ENCODE data around the gene NCL.

DNA sequence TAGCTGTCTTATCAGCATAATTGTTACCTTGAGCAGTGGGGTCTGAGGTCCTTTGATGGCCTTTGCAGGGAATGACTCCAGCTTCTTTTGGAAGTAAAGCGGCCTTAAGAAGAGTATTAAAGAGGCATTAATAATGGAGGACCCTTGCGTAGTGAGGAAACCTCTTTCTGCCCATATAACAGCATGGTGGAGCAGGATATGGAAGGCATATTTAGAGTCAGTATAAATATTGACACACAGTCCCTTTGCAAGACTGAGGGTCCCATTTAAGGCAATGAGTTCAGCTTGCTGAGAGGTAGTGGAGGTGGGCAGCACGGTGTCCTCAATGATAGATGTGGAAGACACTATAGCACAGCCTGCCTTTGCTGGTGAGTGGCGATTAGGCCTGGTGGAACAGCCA is 32.7 kb downstream of the NCL start:
- TF ChIP-seq, protein P1, sequence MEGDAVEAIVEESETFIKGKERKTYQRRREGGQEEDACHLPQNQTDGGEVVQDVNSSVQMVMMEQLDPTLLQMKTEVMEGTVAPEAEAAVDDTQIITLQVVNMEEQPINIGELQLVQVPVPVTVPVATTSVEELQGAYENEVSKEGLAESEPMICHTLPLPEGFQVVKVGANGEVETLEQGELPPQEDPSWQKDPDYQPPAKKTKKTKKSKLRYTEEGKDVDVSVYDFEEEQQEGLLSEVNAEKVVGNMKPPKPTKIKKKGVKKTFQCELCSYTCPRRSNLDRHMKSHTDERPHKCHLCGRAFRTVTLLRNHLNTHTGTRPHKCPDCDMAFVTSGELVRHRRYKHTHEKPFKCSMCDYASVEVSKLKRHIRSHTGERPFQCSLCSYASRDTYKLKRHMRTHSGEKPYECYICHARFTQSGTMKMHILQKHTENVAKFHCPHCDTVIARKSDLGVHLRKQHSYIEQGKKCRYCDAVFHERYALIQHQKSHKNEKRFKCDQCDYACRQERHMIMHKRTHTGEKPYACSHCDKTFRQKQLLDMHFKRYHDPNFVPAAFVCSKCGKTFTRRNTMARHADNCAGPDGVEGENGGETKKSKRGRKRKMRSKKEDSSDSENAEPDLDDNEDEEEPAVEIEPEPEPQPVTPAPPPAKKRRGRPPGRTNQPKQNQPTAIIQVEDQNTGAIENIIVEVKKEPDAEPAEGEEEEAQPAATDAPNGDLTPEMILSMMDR (IDR thresholded peaks at IDR 0.05): no peak
- TF ChIP-seq POLR2AphosphoS5 (IDR thresholded peaks at IDR 0.05): no peak
- no peak for TF ChIP-seq POLR2A (IDR thresholded peaks at IDR 0.05)
- TF ChIP-seq EP300 (IDR thresholded peaks at IDR 0.05; ENCODE audit: low read depth): no peak
